Endometrial microvascular endothelial cells (primary cell): Measurements from ENCODE around the gene BAHD1. TPM values are rescaled to one million over a fixed set of nuclear protein-coding genes. Genes with fewer than 3 reads are reported as not detected.

Experiments
- in situ Hi-C: cut with HindIII; loops from 2 replicates; pipeline ENCODE4 v1.10.0; 2017; ENCODE audit warnings: low sequenced_read_pairs, low pct_unique_long_range_greater_than_20kb; ENCODE audit errors: inconsistent ontology term
- total RNA-seq: library from RNA; depleted of rRNA; stranded (reverse); fragments of >200 nt; gene quantifications from one replicate; pipeline ENCODE4 v1.2.3, GENCODE V29; 2015; ENCODE audit errors: inconsistent ontology term

BAHD1 gene
- 17.1 TPM for total RNA-seq

DNA sequence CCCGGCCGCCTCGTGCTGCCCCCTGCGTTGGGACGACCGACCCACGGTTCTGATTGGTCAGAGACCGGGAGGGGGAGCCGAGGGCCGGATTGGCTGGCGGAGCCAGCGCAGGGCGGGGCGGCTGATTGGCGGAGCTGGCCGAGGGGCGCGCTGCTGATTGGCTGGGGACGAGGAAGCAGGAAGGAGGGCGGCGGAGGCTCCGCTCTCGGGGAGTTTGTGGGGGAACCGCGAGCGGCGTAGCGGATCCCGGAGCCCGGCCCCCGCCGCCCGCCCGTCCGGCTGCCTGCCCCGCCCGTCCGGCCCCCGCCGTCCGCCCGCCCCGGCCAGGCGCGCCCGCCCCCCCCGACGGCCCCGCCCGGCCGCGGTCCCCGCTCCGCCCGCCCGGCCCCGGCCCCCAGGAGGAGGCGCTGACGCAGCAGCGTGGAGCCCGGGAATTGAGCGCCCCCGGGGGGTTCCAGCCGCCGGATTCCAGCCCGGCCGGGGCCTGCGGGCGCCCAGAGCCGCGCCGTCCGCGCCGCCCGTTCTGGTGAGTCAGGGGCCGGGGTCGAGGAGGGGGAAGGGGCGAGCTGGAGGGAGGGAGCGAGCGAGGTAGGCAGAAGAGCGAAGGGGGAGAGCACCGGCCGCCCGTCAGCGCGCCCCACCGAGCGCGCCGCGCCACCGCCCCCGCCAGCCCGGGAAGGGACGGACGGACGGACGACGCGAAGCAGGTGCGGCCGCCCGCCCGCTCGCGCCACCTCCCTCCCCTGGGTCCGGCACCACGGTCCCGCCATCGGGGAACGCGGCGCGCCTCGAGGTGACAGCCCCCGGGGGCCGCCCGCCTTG lies at the start of gene BAHD1:
TSS of gene BAHD1 (plus strand) at position 211 of the 822 bp plus-strand sequence. CDS start 17,512 bp downstream, outside the sequence.
- in situ Hi-C loops, result no loop called here

DNA sequence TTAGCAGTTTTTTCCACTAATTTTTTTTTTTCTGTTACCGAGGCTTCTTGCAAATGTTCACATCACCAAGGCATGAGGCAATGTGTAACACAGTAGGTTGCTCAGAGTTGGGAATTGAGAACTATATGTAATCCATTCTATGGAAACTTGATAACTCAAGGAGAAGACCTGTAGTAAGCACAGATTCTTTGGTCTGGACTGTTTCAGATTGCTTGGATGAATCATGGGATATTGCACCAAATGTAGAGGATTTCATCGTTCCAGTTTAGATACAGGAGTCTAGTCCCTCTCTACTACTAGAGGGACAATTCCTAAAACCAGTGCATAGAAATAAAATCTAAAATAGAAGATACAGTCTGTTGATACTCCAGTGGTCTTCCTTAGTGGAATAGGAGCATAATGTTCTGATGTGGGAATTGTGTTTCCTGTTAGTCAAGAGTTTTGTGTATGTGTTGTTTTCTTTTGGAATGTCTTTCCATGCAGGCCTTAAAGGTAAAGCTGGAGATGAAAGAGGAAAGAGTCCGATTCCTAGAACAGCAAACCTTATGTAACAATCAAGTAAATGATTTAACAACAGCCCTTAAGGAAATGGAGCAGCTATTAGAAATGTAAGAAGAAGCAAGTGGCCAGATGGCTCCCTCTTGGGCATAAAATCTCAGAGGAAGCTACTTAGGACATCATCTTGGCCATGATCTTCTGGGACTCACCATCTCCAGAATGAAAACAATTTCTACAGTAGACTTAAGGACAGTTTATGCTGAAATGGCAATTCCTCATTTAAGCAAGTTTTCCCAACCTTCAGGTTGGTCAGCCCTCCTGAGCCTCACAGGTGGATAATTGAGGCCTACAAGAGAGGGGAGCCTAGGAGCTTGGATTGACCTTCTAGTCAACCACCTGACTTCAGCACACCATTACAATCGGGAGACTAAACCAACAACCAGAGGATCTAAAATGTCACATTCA lies 47.5 kb upstream of the BAHD1 start:
- in situ Hi-C loops, result no loop called here

DNA sequence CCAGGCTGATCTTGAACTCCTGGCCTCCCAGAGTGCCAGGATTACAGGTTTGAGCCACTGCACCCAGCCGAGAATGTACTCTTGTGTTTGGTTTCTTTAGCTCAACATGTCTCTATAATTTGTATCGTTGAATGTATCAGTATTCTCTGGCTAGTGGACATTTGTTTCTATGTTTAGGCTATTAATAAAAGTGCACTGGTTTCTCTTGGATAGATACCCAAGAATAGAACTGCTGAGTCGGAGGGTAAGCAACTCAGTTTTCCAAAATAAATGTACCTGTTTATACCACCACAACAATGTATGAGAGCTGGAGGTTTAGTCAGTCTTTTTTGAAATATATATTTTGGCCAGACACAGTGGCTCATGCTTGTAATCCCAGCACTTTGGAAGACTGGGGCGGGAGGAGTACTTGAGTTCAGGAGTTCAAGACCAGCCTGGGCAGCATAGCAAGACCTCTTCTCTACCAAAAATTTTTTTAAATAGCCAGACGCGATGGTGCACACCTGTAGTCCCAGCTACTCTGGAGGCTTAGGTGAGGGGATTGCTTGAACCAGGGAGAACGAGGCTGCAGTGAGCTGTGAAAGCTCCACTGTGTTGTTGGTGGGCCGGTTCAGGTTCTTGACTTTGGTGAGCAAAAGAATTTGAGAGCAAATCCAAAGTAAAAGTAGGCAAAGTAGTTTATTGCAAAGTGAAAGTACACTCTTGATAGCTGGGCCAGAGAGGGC lies 42.9 kb upstream of the BAHD1 start:
- in situ Hi-C loops, result no loop called here

DNA sequence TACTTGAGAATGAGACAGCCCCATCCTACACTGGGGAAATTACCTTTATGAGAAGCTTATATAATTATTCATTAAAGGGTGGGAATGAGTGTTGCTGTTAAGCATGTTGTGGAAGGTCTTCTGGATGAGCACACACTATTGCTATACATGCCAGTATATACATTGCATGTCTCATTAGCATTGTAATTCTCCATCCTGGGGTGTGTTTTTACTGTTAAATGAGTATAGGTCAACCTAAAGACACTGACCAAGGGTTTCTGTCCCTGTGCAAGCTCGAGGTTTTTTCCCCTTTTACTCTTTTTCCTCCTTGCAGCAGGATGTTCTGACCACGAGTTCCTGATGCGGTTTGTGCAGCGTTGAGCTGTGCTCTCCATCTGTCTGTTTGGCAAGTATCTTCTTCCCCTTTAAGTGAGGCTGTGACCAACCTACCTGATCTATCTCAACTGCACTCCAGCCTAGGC lies 42.3 kb upstream of the BAHD1 start:
- in situ Hi-C loops, result no loop called here

DNA sequence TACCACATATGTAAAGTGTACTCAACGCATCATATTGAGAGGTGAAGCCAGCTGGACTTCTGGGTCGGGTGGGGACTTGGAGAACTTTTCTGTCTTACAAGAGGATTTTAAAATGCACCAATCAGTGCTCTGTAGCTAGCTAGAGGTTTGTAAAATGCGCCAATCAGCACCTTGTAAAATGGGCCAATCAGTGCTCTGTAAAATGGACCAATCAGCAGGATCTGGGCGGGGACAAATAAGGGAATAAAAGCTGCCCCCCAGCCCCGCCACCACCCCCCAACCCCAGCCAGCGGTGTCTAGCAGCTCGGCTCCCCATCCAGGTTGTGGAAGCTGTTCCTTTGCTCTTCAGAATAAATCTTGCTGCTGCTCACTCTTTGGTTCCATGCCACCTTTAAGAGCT lies 41.4 kb upstream of the BAHD1 start:
- in situ Hi-C loops, result no loop called here

DNA sequence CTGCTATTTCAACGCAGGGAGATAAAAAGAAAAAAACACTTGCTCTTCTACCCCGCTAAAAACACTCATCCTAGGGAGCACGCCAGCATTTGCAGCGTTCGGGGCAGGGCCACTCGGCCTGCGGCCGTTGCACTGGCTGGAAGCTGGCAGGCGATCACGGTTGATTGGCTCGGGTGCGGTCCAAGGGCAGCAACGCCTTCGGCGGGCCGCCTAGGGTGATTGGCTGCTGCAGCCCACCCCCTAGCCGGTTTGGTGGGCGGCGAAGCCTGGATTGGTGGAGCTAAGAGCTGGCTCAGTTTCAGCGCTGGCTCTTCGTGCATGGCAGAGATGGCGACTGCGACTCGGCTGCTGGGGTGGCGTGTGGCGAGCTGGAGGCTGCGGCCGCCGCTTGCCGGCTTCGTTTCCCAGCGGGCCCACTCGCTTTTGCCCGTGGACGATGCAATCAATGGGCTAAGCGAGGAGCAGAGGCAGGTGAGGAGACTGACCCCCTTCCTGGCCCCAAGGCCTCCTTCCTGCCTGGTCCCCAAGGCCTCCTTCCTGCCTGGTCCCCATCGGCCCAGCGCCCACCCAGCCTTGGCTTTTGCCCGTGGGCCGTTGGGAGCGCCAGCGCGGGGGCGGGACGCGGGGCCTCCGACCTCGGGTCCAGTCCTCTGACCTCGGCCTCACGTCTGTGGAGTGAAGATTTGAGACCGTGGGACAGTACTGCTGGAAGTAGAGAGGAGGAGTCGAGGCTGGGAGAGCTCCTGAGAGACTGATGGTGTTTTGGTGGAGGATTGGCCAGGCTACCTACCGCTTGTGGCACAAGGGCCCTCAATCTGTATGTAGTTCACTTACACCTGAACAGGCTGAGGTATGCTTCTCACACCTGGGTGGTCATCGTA lies 35.0 kb upstream of the BAHD1 start, which contains the start of gene IVD:
TSS of gene IVD (plus strand) at position 295 of the 881 bp plus-strand sequence. CDS start at position 328, 33 bp downstream.
- in situ Hi-C loops, result no loop called here

DNA sequence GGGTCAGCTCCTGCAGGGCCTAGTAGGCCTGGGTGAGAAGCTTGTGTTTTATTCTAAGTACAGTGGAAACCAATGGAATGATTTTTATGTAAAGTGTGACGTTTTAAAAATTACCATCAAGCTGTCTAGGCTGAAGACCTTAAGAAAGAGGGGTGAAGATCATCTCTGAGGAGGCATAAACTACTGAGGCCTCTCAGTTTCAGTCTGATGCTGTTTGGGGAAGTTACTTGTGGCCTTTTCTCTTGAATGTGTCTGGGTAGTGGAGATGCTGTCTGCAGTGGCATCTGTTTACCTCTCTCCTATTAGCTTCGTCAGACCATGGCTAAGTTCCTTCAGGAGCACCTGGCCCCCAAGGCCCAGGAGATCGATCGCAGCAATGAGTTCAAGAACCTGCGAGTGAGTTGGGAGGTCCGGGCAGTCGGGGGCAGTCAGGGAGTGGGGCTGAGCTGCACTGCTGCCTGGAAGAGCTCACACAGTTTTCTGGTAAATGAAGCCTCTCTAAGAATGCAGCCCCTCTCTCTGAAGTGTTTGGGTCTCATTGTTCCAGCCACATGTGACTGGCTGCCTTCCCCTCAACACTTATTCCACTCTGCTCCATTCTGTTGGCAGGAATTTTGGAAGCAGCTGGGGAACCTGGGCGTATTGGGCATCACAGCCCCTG lies 33.3 kb upstream of the BAHD1 start:
- in situ Hi-C loops, result no loop called here

DNA sequence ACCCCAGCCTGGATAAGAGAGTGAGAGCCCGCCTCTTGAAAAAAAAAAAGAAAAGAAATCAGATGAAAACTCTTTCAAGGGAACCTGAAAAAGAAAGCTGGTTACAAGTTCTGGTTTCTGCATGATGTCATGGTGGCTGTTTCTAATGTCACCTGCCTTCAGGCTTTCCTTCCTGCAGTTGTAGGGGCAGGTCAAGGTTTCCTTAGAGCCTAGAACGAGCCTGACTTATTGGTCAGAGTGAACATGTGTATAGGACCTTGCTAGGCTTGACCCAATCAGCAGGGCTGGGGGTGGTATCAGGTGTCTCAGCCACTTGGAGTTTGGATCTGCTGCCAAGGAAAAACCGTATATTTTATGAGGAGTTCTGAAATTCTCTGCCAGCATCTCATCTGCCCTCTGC lies 31.4 kb upstream of the BAHD1 start:
- in situ Hi-C loops, result no loop called here

DNA sequence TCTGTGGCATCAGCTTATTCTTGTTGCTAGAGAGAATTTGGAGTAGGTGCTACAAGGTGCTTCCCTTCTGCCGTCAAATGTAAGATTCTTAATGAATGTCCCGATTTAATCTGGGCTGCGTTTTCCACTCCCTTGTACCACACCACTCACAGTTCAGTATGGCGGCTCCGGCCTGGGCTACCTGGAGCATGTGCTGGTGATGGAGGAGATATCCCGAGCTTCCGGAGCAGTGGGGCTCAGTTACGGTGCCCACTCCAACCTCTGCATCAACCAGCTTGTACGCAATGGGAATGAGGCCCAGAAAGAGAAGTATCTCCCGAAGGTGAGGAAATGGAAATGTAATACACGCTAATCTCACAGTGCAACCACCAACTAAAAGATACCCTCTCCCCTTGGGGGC lies 30.3 kb upstream of the BAHD1 start:
- in situ Hi-C loops, result no loop called here

DNA sequence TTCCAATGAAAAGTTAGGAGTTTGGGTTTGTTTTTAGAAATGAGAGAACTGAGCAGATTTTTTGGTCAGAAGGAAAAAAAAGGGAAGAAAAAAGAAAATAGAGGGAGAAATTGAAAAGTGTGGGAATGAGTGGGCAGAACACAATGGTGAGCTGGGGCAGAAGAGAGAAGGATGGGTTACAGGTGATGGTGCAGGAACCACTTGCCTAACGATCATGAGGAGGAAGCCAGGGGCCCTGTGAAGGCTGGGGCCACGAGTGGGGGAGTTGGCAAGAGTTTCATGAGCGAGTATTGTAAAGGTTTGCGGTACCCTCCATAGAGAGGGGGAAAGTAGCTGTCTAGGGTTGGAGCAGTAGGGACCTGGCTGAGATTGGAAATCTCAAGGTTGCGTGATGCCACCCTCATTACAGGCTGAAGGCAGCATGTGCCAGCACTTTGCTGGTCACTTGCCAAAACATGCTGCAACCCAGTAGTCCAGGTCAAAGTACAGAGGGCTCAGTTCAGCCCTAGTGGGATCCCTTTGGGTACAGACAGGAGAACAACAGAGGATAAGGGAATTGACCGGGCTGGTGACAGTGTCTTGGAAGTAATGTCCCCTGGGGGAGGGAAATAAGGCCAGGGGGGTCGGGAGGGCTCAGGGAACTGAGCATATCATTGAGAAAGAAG lies 28.5 kb upstream of the BAHD1 start:
- in situ Hi-C loops, result no loop called here

DNA sequence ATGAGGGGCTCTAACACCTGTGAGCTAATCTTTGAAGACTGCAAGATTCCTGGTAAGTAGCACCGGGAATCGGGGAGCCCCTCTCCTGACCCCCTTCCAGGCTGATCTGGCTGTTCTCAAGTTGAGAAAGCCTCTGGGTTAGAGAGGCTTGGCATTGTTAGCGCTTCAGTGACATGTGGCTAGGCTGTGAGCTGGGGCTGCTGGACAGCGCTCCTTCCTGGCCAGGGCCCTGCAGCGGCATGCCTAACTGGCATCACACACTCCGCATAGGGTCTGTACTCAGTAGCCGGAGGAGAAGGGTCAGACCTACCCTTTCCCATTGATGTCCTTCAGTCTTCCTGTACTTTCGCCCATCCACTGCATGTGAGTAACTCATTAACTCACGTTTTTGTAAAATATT lies 27.7 kb upstream of the BAHD1 start:
- in situ Hi-C loops, result no loop called here

DNA sequence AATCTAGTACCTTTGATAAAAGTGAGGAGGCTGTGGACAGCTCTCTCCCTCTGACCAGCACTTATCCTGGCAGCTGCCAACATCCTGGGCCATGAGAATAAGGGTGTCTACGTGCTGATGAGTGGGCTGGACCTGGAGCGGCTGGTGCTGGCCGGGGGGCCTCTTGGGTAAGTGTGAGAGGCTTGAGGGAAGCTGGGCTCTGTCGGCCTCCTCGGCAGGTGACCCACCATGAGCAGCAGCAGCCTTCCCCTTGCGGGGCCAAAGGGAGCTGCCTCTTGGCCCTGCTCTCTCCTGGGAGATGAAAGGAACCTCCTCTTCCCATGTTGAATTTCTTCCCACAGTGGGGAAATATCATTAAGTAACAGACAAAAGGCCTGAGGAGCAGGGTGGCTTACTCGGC lies 25.9 kb upstream of the BAHD1 start:
- in situ Hi-C loops, result no loop called here

DNA sequence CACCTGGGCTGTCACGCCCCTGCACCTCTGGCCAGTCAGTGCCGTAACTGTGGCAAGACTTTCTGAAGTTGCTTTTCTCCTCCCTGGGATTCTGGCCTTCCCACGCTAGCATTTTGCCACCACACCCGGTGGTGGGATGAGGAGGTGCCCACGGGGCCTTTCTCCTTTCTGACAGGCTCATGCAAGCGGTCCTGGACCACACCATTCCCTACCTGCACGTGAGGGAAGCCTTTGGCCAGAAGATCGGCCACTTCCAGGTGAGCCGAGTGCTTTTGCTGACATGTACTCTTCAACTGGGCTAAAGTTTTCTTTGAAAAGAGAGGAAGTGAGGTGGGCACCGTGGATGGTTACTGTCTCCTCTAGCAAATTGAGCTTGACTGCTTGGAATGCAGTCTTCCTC lies 25.5 kb upstream of the BAHD1 start:
- in situ Hi-C loops, result no loop called here

DNA sequence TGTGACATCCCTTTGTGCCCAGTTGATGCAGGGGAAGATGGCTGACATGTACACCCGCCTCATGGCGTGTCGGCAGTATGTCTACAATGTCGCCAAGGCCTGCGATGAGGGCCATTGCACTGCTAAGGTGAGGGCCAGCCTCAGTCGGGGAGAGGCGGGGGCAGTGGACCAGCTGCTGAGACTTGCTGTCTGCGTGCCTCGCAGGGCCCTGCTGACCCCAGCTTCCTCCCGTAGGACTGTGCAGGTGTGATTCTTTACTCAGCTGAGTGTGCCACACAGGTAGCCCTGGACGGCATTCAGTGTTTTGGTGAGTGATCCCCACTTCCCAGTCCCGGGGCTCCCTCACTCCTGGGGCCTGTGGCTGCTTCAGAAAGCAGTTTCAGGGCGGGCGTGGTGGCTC lies 24.7 kb upstream of the BAHD1 start:
- in situ Hi-C loops, result no loop called here

DNA sequence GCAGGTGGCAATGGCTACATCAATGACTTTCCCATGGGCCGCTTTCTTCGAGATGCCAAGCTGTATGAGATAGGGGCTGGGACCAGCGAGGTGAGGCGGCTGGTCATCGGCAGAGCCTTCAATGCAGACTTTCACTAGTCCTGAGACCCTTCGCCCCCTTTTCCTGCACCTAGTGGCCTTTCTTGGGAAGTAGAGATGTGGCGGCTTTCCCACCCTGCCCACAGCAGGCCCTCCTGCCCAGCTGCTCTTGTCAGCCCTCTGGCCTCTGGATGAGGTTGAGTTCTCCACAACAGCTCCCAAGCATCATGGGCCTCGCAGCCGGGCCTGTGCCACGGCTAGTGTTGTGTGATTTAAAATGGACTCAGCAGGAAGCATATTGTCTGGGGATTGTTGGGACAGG lies 22.6 kb upstream of the BAHD1 start:
- in situ Hi-C loops, result no loop called here

DNA sequence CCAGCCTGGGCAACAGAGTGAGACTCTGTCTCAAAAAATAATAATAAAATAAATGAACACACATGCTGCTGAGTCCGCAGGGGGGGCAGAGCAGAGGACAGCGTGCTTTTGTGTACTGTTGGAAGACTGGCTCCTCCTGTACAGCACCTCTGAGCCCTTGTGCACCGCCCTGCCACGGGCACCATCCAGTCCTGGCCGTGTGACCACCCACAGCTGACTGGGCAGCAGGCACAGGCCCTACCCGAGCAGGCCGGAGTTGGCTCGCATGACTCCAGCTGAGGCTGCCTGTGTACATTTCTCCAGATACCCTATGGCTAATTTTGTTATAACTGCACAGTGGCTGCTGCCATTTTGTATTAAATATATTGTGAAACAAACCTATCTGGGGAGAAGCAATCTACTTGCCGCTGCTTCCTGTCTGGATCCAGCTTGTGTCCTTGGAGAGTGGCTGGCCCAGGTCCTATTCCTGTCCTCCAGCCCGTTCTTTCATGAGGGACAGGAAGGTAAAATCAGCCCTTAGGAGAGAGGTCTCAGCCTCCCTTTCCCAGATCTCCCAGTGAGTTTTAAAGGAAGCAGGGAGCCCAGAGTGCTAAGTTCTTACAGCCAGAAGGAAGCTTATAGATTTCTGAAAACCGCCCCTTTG lies 20.6 kb upstream of the BAHD1 start:
- in situ Hi-C loops, result no loop called here

DNA sequence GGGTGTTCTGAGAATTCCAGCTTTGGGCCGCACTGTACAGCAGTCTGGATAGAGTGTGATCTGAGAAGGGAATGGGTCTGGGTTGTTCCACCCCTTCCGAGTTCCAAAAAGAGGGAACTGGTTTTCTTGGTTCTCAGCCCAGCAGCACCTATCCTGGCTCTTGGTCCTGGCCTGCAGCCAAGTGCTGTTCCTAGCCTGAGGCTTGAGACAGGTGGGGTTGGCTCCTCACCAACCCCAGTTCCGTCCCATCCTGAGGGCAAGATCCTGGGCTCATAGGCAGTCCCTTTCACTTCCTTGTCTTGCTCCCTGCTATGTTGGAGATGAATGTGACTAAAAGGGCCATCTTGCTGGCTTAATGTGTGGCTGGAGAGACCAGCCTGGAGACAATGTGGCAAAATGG lies 20.0 kb upstream of the BAHD1 start:
- in situ Hi-C loops, result no loop called here
